Endometrium (tissue), 2 donors: ENCODE measurements around the gene FTSJ1.

Source experiments
- FAIRE-seq: peaks from 2 replicates; lab custom pipeline; 2012; peaks lifted over from hg19 to GRCh38; lab: Jason Lieb, UNC
- donor health status: control.
- donor health status: control.

FTSJ1 gene

DNA sequence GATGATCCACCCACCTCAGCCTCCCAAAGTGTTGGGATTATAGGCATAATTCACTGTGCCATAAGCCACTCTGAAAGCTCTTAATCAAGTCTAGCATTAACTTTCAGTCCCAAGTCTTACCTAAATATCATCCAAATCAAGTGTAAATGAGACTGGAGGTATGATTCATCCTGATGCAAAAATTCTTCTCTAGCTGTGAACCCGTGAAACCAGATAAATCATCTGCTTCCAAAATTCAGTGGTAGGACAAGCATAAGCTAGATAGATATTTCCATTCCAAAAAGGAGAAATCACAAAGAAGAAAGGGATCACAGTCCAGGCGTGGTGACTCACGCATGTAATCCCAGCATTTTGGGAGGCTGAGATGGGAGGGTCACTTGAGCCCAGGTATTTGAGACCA is 54.7 kb downstream of the FTSJ1 start:
- no peak for FAIRE-seq

DNA sequence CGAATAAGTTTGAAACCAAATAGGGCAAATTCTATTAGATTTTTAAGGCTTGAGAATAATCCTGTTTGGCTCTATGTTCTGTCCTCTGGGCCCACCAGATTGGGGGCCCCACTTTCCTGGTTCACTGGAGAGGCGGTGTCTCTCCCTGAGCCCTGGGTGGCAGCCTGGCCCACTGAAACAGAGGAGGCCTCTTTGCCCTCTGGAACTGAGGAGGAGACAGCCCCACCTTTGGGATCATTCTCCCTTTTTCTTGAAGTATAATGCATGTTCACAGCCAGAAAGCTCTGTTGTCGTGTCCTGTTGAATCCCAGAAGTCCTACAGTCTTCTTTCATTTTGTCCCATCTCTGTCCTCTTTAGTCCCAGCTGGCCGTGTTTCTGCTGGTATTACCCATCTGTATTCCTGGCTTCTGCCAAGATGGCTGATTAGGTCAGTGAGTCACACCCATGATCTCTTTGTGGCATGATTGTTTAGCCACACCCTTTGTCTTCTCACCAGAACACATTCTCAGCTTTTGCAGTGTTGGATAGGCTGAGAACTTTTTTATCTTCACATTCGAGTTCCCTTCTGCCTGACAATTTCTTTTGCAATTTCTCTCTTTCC is 55.5 kb downstream of the FTSJ1 start:
- FAIRE-seq, result no peak

DNA sequence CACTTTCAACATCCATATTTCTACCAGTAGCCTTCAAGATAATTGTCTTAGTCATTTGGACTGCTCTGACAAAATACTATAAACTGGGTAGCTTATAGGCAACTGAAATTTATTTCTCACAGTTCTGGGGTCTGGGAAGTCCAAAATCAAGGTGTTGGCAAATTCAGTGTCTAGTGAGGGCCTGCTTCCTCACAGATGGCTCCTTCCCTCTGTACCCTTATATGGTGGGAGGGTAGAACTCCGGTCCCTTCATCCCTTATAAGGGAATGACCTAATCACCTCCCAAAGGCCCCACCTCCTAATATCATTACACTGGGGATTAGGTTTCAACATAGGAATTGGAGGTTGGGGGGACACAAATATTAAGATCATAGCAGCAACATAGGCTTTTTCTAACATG is 56.2 kb downstream of the FTSJ1 start:
- no peak for FAIRE-seq

DNA sequence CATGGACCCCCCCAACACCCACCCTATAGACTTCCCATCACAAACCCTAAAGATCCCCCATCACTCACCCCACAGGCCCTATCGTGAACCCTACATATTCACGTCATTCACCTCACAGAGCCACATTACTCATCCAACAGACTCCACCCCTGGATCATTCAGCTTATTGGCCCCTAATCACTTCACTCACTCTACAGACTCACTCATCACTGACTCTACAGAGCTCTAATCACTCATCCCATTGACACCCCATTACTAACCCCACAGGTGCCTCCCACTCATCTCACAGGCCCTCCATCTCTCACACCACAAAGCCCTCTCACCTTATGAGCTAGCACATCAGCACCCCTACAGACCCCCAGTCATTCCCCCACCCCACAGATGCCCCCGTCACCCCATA is 57.2 kb downstream of the FTSJ1 start:
- no peak for FAIRE-seq
